Liver (tissue), 9 donors: ENCODE measurements around the gene NCS1. TPM values are rescaled to one million over a fixed set of nuclear protein-coding genes. Genes with fewer than 3 reads are reported as not detected.

ENCODE experiments used
- DNase-seq: peaks from one replicate; pipeline ENCODE4 v3.0.0-alpha.2; 2017; ENCODE audit warnings: low spot score
- H3K27ac ChIP-seq, 2 donors: one replicate each; pipeline ENCODE4 v1.7.0; 2013; ENCODE audit warnings: inconsistent platforms in 2 of 2, low read length in 2 of 2, control low read depth in 1 of 2, low read depth in 1 of 2, mild to moderate bottlenecking in 1 of 2
- H3K27me3 ChIP-seq, 4 donors: one replicate each; pipeline versions ENCODE4 v1.6.1 to v1.7.0; 2013; ENCODE audit warnings: low read length in 3 of 4, inconsistent platforms in 1 of 4, mild to moderate bottlenecking in 1 of 4, moderate library complexity in 1 of 4; ENCODE audit not compliant: control insufficient read depth in 4 of 4, insufficient read depth in 4 of 4
- H3K36me3 ChIP-seq, 4 donors: one replicate each; pipeline versions ENCODE4 v1.6.1 to v1.7.0; 2013; ENCODE audit warnings: low read length in 3 of 4, mild to moderate bottlenecking in 3 of 4, low read depth in 1 of 4, moderate library complexity in 1 of 4; ENCODE audit not compliant: control insufficient read depth in 4 of 4, insufficient read depth in 3 of 4
- H3K4me1 ChIP-seq, 4 donors: one replicate each; pipeline versions ENCODE4 v1.6.1 to v1.7.0; 2013; ENCODE audit warnings: low read length in 3 of 4, mild to moderate bottlenecking in 3 of 4, moderate library complexity in 1 of 4; ENCODE audit not compliant: control insufficient read depth in 4 of 4, insufficient read depth in 4 of 4
- H3K4me3 ChIP-seq, 3 donors: one replicate each; pipeline versions ENCODE4 v1.6.1 to v1.7.0; 2013; ENCODE audit warnings: low read length in 3 of 3, control low read depth in 1 of 3, low read depth in 1 of 3, mild to moderate bottlenecking in 1 of 3
- H3K9ac ChIP-seq, 2 donors: one replicate each; pipeline ENCODE4 v1.7.0; 2013; ENCODE audit warnings: low read length in 2 of 2, mild to moderate bottlenecking in 2 of 2, moderate library complexity in 2 of 2, control low read depth in 1 of 2, low read depth in 1 of 2
- H3K9me3 ChIP-seq, 4 donors: one replicate each; pipeline versions ENCODE4 v1.6.1 to v1.7.0; 2013; ENCODE audit warnings: low read length in 3 of 4; ENCODE audit not compliant: control insufficient read depth in 4 of 4
- CTCF ChIP-seq: fragments of 150-350 bp; IDR thresholded peaks from 2 replicates; pipeline ENCODE4 v1.5.1; 2017; ENCODE audit warnings: improper control_type of control experiment, low read depth, low read length; ENCODE audit not compliant: missing input control
- EGR1 ChIP-seq, 2 donors: IDR thresholded peaks; 2 replicates each; pipeline ENCODE4 v1.6.1; 2016 to 2018; ENCODE audit warnings: antibody characterized with exemption in 2 of 2, low read depth in 2 of 2
- FOXA1 ChIP-seq: IDR thresholded peaks from 2 replicates; pipeline ENCODE4 v1.6.1; 2016; ENCODE audit warnings: antibody characterized with exemption
- GABPA ChIP-seq, 2 donors: IDR thresholded peaks in 1 of 2; conservative IDR thresholded peaks in 1 of 2; 2 replicates each; pipeline ENCODE4 v1.6.1; 2016; ENCODE audit warnings: antibody characterized with exemption in 2 of 2, mild to moderate bottlenecking in 1 of 2, moderate library complexity in 1 of 2
- HNF4A ChIP-seq, 2 donors: conservative IDR thresholded peaks; 2 replicates each; pipeline ENCODE4 v1.6.1; 2016; ENCODE audit warnings: antibody characterized with exemption in 2 of 2, mild to moderate bottlenecking in 2 of 2
- HNF4G ChIP-seq: IDR thresholded peaks from 2 replicates; pipeline ENCODE4 v1.6.1; 2016; ENCODE audit warnings: antibody characterized with exemption
- JUND ChIP-seq, 2 donors: IDR thresholded peaks; 2 replicates each; pipeline ENCODE4 v1.6.1; 2016; ENCODE audit warnings: antibody characterized with exemption in 2 of 2
- MAX ChIP-seq: IDR thresholded peaks from 2 replicates; pipeline ENCODE4 v1.6.1; 2016; ENCODE audit warnings: antibody characterized with exemption
- NR2F2 ChIP-seq: IDR thresholded peaks from 2 replicates; pipeline ENCODE4 v1.6.1; 2016; ENCODE audit warnings: antibody characterized with exemption
- RAD21 ChIP-seq, 2 donors: IDR thresholded peaks; 2 replicates each; pipeline ENCODE4 v1.6.1; 2016; ENCODE audit warnings: antibody characterized with exemption in 2 of 2, mild to moderate bottlenecking in 2 of 2
- RXRA ChIP-seq, 2 donors: IDR thresholded peaks; 2 replicates each; pipeline ENCODE4 v1.6.1; 2017 to 2018; ENCODE audit warnings: antibody characterized with exemption in 2 of 2, mild to moderate bottlenecking in 1 of 2
- TAF1 ChIP-seq: conservative IDR thresholded peaks from 2 replicates; pipeline ENCODE4 v1.6.1; 2016; ENCODE audit warnings: antibody characterized with exemption, mild to moderate bottlenecking
- YY1 ChIP-seq: IDR thresholded peaks from 2 replicates; pipeline ENCODE4 v1.6.1; 2016; ENCODE audit warnings: antibody characterized with exemption, mild to moderate bottlenecking
- ZBTB33 ChIP-seq: IDR thresholded peaks from 2 replicates; pipeline ENCODE4 v1.6.1; 2016; ENCODE audit warnings: antibody characterized with exemption
- WGBS: extraction: QIAGEN DNeasy Blood & Tissue Kit; methylation state at CpG from one replicate; pipeline ENCODE4 v1.1.7; 2013; 5-methylcytosine and 5-hydroxymethylcytosine counted together
- polyA plus RNA-seq, 2 donors: library from polyadenylated mRNA; stranded (reverse) in 1 of 2; unstranded in 1 of 2; fragments of 200-250 nt in 1 of 2; fragments of >200 nt in 1 of 2; fragmentation: Nextera tagmentation in 1 of 2; extraction: Ambion mirVana in 1 of 2; gene quantifications; one replicate each; pipeline versions ENCODE4 v1.2.1 to v1.2.3, GENCODE V29; 2013 to 2015
- total RNA-seq, 2 donors: library from RNA; depleted of rRNA; stranded (reverse); fragments of >200 nt; gene quantifications; one replicate each; pipeline ENCODE4 v1.2.3, GENCODE V29; 2014
- donor health status: healthy.
- donor health status: healthy.
- donor health status: healthy.
- donor health status: healthy.
- donor health status: healthy.

The NCS1 gene
- total and polyA plus RNA-seq, 4 donors: 0.35 to 2.5 (median 1.2) TPM

GRCh38 chr9:130177898-130178805 is 5.9 kb downstream of the NCS1 start (continued):
- no peak for TF ChIP-seq ZBTB33
- TF ChIP-seq EGR1 (IDR thresholded peaks at IDR 0.05; ENCODE audit: low read depth in 2 of 2): no peak
- TF ChIP-seq CTCF: no peak

GRCh38 chr9:130179331-130179907 is 7.2 kb downstream of the NCS1 start:
- Histone ChIP-seq H3K27ac (no peak overlapping the region), H3K4me3 (no peak overlapping the region), H3K4me1 (no peaks in the 10 kb centered on the region), H3K36me3 (no peaks in the 10 kb centered on the region), H3K27me3 (no peaks in the 10 kb centered on the region), H3K9me3 (no peaks in the 10 kb centered on the region), H3K9ac (no peak overlapping the region)
- TF ChIP-seq MAX (no peak), GABPA (IDR thresholded peaks at IDR 0.05 in 1 of 2, conservative IDR thresholded peaks at IDR 0.05 in 1 of 2) (no peak), NR2F2 (no peak), TAF1 (no peak), JUND (IDR thresholded peaks at IDR 0.05) (no peak), RXRA (IDR thresholded peaks at IDR 0.05) (no peak)
- WGBS: 87% methylated on average over 2 of the region's 2 CpGs
- no peak for DNase-seq

- H3K27me3 ChIP-seq: no peaks in the 10 kb centered on the region
- H3K4me1 ChIP-seq: no peaks in the 10 kb centered on the region
- 90% methylated on average over 12 of the region's 12 CpGs for WGBS
- no peak overlapping the region for H3K9ac ChIP-seq
- no peak for TF ChIP-seq CTCF
- TF ChIP-seq HNF4A (conservative IDR thresholded peaks at IDR 0.05): no peak
- TF ChIP-seq HNF4G: no peak
- TF ChIP-seq TAF1: no peak
- no peak for TF ChIP-seq RAD21 (IDR thresholded peaks at IDR 0.05)
- no peak for TF ChIP-seq EGR1 (IDR thresholded peaks at IDR 0.05; ENCODE audit: low read depth in 2 of 2)
- no peak for TF ChIP-seq YY1
- no peak for TF ChIP-seq GABPA (IDR thresholded peaks at IDR 0.05 in 1 of 2, conservative IDR thresholded peaks at IDR 0.05 in 1 of 2)
- TF ChIP-seq JUND (IDR thresholded peaks at IDR 0.05): no peak
- no peak for TF ChIP-seq ZBTB33
- no peak for TF ChIP-seq FOXA1
- no peak overlapping the region for H3K4me3 ChIP-seq
- H3K27ac ChIP-seq: no peak overlapping the region
- DNase-seq: no peak
- H3K9me3 ChIP-seq: no peaks in the 10 kb centered on the region
- H3K36me3 ChIP-seq: no peaks in the 10 kb centered on the region
These were observed 8.3 kb downstream of the NCS1 start for GRCh38 chr9:130180516-130180915.
